NCI-H1417 treated with DMSO at 0.1 percent for 48 hours (cell line): ENCODE results near the gene HSPA5.
"Not testable (repeated sequence)": the region's sequence is repeated elsewhere in the genome, so short reads cannot be mapped to it uniquely, and the experiment has no call there.

Experiments
- DNase-seq: peaks from one replicate; lab custom pipeline; 2025; lab: John Stamatoyannopoulos, UW

HSPA5 gene

GRCh38 chr9:125241863-125242739 lies 958 bp upstream of the HSPA5 start:
- no peak for DNase-seq

- no peak for DNase-seq
These were observed 519 bp downstream of the HSPA5 start for GRCh38 chr9:125240649-125240999.

GRCh38 chr9:125239631-125240597 lies 1.2 kb downstream of the HSPA5 start:
- no peak for DNase-seq

- no peak for DNase-seq
These were observed 2.2 kb downstream of the HSPA5 start for GRCh38 chr9:125238915-125239446.

GRCh38 chr9:125238127-125238914 lies 2.8 kb downstream of the HSPA5 start:
- no peak for DNase-seq

GRCh38 chr9:125236520-125237159 lies 4.5 kb downstream of the HSPA5 start:
- not testable (repeated sequence) for DNase-seq

GRCh38 chr9:125235804-125236519 lies 5.2 kb downstream of the HSPA5 start:
- no peak for DNase-seq

- not testable (repeated sequence) for DNase-seq
These were observed 7.0 kb downstream of the HSPA5 start for GRCh38 chr9:125234099-125234498.

GRCh38 chr9:125233678-125234077 lies 7.5 kb downstream of the HSPA5 start:
- no peak for DNase-seq

GRCh38 chr9:125227761-125228160 lies 13.4 kb downstream of the HSPA5 start:
- DNase-seq, result no peak

GRCh38 chr9:125224858-125225257 lies 16.3 kb downstream of the HSPA5 start:
- DNase-seq, result not testable (repeated sequence)

- DNase-seq, result no peak
These were observed 22.5 kb downstream of the HSPA5 start for GRCh38 chr9:125218621-125219020.

GRCh38 chr9:125214186-125214585 lies 27.0 kb downstream of the HSPA5 start:
- no peak for DNase-seq

- DNase-seq, result no peak
These were observed 36.7 kb downstream of the HSPA5 start for GRCh38 chr9:125204477-125204876.

GRCh38 chr9:125202846-125203618 lies 38.1 kb downstream of the HSPA5 start:
- no peak for DNase-seq

GRCh38 chr9:125200216-125201047 lies 40.7 kb downstream of the HSPA5 start, which contains the start of gene RABEPK:
Gene RABEPK (plus strand): TSS chr9:125200542. CDS start chr9:125203014, 2,472 bp downstream.
- peak; percentile 39 for DNase-seq

GRCh38 chr9:125195591-125195990 lies 45.6 kb downstream of the HSPA5 start:
- DNase-seq, result not testable (repeated sequence)

GRCh38 chr9:125194466-125194865 lies 46.7 kb downstream of the HSPA5 start:
- DNase-seq, result not testable (repeated sequence)

GRCh38 chr9:125190361-125190801 lies 50.8 kb downstream of the HSPA5 start:
- DNase-seq, result no peak
